NCI-H510A treated with DMSO at 0.1 percent for 48 hours (cell line): Measurements from ENCODE around the gene RTF2.

Source experiments
- DNase-seq: peaks from one replicate; lab custom pipeline; 2025; lab: John Stamatoyannopoulos, UW

RTF2 gene

DNA sequence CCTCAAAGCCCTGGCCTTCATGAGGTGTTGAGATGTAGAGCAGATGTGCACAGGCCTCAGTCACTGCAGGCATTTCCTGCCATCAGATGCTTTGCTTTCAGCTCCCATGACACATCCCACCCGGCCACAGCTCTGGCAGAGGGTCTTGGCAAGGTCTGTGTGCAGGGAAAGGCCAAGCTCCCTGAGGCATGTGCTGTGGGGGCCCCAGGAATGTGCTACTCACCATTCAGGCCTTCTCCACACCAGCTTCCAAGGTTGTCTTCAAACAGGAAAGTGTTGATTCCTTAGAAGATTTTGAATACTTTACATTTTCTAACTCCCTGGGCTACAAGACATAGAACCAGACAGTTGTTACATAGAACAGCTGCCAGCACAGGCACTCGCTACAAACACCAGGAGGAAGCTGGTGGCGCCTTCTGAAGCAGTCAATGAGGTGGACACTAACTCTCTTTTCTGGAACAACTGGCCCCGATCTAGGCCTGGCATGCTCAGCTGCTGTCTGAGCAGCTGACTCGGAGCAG is 28.6 kb upstream of the RTF2 start:
- DNase-seq, result no peak

GRCh38 chr20:56440346-56441007 is 27.9 kb upstream of the RTF2 start:
- DNase-seq, result no peak

- DNase-seq, result no peak
These were observed 25.8 kb upstream of the RTF2 start for GRCh38 chr20:56442389-56443365.

- no peak for DNase-seq
These were observed 24.5 kb upstream of the RTF2 start for GRCh38 chr20:56443654-56444540.

GRCh38 chr20:56445130-56445529 is 23.3 kb upstream of the RTF2 start:
- DNase-seq, result no peak

- no peak for DNase-seq
These were observed 22.9 kb upstream of the RTF2 start for GRCh38 chr20:56445540-56445939.

DNA sequence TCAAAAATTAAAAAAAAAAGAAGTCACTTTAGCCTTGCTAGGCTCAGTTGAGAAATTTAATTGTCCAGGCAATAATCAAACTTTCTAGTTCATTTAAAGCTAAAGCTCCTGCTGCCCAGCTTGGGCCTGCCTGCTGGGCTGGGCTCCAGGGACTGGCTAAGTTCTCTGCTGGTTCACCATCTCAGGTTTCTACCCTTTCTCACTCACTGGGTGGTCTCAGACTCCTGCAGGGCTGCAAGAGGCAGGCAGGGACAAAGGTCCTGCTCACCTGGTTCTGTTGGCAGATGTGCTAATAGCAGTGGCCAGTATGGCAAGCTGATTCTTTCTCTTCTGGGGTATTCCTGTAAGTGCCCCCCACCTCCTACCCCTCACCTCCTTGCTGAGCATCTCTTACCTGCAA is 21.2 kb upstream of the RTF2 start:
- DNase-seq, result no peak

DNA sequence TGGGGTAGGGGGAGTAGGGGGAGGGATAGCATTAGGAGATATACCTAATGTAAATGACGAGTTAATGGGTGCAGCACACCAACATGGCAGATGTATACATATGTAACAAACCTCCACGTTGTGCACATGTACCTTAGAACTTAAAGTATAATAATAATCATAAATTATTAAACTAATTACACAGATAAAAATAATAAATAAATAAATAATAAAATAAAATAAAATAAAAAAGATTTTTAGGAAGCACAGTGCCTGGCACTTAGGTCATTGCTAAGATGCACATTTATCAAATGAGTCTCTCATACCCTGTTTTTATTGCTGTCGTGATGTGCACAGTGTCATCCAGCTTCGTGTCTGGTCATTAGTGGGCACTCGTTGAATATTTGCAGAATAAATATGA is 19.0 kb upstream of the RTF2 start:
- DNase-seq, result no peak

GRCh38 chr20:56451056-56451765 is 17.2 kb upstream of the RTF2 start:
- no peak for DNase-seq

DNA sequence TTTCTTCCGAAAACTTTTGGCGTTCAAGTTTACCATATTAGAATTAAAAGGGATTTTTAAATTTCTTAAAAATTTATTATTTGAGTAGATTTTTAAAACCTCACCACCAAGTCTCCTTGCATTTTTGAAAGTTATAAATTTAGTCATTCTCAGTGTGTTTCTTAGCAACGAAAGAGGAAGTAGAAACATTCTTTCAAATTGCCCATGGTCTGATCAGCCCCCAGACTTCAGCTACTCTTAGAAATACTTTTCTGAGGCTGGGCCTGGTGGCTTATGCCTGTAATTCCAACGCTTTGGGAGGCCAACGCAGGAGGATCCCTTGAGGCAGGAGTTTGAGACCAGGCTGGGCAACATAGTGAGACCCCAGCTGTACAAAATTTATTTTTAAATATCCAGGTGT is 15.1 kb upstream of the RTF2 start:
- no peak for DNase-seq

DNA sequence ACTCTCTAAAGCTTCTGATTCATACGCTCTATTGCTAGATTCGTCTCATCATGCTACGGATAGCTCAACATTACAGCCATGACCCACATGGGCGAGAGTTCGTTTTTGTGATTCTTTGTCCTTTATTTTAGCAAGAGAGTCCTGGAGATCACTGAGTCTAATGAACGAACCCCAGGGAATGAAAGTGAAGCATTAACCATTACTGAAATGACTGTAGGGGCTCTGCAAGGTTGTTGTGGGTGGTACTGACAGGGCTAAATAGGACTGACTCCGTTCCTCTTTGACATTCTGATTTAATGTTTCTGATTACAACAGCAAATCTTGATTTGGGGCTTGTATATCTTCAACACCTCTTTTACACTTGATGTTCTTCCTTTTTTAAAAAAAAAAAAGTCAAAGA is 13.7 kb upstream of the RTF2 start:
- DNase-seq, result no peak

GRCh38 chr20:56458206-56458821 is 10.1 kb upstream of the RTF2 start:
- no peak for DNase-seq

DNA sequence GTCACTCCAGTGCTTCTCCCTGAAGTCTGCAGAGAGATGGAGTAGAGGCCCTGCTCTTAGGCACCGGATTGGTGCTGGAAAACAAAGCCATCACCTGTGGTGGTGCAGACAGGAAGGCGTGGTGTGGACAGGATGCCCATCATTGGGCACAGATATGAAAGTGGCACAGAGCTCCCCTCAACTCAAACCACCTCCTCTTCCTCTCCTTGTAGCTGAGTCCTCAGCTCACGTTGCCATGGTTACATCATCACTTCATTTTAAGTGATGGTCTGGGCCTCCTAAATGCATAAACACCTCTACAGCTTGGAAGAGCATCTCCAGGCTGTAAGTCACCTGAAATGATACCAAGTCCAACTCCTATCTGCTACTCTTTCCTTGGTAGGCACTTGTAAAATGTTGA is 8.0 kb upstream of the RTF2 start:
- no peak for DNase-seq

GRCh38 chr20:56461576-56461975 is 6.9 kb upstream of the RTF2 start:
- DNase-seq, result no peak

- DNase-seq, result no peak
These were observed 5.0 kb upstream of the RTF2 start for GRCh38 chr20:56463428-56463827.

- DNase-seq, result no peak
These were observed 2.4 kb upstream of the RTF2 start for GRCh38 chr20:56465997-56466396.

- DNase-seq, result no peak
These were observed 485 bp upstream of the RTF2 start for GRCh38 chr20:56467968-56468315.

- DNase-seq, result no peak
These were observed 636 bp downstream of the RTF2 start for GRCh38 chr20:56469077-56469449.

DNA sequence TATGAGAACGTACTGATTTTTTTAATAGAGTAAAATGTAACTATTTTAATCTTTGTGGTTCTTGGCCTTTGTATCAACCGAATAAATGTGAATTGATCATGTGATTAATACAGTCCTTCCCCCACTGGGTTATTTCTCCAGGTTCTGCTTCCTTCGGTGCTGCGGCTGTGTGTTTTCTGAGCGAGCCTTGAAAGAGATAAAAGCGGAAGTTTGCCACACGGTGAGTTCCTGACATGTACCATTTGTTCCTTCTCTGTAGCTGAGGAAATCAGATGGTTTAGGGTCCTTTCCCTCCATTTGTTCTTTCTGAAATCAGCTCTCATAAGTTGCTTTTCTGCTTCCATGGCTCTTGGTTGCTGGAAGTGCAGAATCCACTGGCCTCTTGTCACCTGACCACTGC is 15.5 kb downstream of the RTF2 start:
- DNase-seq, result no peak

DNA sequence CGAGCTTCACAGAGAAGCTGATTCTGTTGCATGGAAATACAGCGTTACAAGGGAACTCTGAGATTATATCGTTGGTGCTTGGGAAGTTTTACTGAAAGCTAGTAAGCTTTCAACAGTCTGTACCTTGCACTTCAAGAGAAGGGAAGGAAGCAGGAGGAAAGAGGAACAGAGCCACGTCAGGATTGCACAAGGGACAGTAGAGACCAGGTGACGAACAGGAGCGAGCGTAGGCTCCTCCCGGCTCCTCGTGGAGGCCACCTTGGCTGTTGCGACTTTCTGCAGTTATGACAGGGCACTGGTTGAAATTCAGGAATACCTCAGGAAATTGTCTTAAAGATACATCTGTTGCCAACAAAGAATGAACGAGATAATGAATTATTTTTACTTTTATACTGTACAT is 18.8 kb downstream of the RTF2 start:
- no peak for DNase-seq

DNA sequence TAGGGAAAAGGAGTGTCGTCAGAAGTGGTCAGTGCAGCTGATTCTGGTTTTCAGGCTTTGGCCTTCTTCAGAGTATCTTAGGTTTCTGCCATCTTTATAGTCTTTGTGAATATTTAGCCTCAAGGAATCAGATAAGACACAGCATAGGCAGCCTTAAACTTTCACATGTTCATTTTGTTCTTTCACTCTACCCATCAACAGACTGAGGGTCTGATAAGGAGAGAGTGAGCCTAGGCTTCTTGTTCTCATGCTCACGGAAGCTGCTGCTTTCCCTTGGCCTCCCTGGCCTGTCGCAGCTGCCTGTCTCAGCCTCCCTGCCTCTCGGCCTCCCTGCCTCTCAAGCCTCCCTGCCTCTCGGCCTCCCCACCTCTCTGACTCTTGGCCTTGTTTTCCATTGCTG is 20.1 kb downstream of the RTF2 start:
- no peak for DNase-seq
